Activated CD4-positive, CD25-positive, alpha-beta regulatory T cell treated with anti-CD3 and anti-CD28 coated beads, Interleukin-2, amount 50 U/mL, for 16 hours (primary cell): ENCODE results near the gene ZNF644.
A peak's percentile ranks its signal among the peaks of the same experiment; 100 is the strongest.

Experiments
- DNase-seq: peaks from one replicate; pipeline ENCODE4 v3.0.0-alpha.2; 2020; ENCODE audit warnings: low read depth, low spot score

The ZNF644 gene

DNA sequence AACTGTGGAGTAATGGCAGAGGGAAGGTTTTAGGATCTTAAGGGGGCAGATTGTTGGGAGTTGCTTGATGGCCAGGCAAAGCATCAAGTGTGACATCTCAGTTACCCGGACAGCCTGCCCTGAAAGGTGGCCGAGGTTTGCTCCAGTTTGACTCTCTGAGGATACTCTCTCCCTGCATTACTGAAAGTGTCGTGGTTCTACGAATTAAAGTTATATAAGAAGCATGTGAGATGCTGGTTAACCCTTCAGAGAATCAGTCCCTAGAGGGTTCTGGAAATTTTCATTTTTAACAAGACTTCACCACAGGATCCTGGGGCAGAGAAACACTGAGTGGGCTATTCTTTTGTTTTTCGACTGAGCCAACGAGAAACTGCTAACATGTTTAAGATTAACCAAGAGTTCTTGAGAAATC is 689 bp upstream of the ZNF644 start:
- DNase-seq: no peak

DNA sequence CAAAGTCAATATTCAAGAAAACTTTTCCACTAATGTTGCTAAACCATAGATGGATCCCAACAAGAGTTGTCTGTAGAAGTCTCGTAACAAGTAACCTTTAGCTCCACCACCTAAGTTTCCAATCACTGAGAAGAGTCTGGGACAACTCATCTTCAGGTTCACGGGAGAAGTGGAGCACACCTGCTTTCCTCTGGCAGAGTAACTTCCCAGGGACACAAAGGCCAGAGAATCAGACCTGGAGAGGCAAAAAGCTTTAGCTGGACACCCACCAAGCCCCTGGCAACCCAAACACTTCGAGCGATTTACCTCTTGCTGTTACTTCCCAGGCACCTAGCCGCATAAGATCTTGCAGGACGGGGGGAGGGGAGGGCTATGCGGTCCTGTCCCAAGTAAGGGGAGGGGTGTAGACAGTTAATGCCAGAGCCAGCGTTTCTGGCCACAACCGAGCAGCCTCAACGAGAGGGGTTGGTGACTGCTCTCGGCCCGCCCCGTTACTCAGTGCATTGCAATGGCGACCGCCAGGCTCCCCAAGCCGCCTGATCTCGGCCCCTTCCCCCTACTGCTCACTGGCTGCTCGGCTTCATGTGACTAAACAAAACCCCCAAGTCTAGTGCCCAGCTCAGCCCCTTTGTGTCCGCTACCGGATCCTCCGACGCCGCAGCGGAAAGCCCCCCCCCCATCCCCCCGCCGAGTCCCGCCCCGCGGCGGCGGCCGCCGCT is 709 bp downstream of the ZNF644 start:
- DNase-seq: peak; percentile 38

DNA sequence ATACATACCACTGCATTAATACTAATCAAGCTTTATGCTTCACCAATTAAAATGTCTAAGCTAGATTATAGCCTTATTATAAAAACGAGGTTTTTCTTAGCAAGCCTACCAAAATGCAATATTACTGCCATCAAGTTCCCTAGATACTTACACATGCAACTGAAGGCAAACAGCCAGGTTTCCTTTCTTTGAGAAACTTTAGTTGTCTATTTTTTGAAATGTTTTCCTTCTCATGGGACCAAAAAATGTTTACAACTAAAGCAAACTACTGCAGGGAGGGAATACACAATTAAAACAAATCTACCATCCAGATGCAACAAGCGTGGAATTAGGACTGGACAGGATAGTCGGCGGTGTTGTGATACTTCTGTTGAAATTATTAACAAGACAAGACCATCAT is 1.3 kb downstream of the ZNF644 start:
- DNase-seq: no peak

DNA sequence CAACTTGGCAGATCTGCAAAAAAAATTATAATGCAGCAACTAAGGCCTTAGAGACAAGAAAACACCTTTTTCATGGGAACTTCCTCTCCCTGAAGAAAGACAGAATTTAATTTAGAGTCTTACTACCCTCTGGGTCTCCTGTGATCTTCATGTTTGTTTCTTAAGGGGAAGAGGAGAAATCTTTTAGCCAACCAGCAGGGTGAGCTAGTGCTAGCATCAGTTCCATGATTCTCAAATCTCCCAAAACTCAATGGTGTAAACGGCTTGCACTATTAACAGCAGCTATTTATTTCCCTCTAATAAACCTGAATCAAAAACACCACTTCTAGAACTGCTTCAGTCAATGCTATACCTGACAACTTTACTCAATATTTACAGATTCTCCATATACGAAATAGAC is 3.8 kb downstream of the ZNF644 start:
- no peak for DNase-seq

DNA sequence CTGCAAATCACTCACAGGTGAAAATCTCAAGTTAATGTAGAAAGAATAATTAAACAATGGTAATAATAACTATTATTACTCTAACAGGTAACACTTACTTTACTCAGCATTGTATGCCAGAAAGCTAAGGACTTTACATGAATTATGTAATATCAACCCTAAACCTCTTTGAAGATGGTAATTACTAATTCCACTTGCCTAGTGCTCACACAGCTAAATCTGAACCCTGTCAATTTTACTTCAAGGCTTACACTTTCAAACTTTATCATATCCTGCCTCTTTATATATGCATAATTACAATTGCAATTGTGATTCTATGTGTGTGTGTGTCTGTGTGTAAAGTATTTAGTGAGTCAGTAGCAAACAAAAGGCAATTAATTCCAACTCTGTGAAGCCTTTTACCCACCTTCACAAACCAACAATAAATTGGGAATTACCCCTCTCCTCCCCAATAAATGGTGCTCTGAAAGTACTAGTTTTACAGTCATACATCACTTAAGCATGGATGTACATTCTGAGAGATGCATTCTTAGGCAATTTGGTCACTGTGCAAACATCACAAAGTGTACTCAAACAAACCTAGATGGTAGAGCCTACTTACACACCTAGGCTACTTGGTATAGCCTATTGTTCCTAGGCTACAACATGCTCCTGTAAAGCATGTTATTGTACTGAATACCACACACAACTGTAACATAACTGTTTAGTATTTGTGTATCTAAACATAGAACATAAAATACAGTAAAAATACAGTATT is 5.9 kb downstream of the ZNF644 start:
- no peak for DNase-seq

DNA sequence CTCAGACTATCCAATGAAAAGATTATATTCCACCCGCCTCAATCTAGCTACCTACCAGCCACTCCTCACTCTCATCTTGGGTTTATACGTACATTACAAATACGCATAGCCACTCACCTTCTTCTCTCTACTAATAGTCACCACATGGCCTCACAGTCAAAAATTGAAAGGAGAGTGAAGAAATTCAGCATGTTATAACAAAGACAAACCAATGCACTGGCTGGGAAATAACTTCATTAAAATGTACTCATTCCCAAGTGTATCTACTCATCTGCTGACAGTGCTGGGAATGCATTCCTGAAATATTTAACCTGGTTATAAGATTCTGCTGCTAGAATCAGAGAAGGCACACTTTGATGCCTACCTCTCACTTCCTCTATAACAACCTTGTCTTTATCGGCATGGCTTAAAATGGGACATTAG is 6.5 kb downstream of the ZNF644 start:
- no peak for DNase-seq

DNA sequence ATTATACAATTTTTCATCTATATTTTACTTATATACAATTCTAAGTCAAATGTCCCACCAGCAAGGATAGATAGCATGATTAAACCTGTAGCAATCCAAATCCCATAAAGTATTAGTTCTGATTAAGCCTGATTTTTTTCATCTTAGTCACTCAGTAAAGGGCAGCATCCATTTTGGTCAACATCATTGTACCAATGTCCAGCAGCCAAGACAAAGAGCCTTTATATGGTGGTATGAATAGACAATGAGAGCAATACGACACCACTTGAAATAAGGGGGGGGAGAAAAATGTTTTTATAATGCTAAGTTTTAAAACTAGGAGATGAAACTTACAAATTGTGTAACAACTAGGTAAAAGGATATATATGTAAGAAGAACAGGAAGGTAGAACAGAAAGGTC is 7.4 kb downstream of the ZNF644 start:
- DNase-seq: no peak

DNA sequence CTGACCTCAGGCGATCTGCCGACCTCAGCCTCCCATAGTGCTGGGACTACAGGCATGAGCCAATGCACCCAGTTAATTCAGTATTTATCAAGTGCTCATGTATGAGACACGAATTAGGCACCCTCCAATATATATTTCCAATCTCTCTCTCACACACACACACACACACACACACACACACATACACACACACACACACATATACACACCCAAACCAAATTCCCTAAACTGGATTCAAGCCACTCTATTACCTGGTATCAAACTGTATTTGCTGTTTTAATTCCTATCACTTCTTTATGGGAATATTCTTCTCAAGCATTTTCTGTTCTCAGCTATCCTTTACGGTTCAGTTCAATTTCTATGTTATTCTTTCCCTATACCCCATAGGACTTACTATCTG is 8.5 kb downstream of the ZNF644 start:
- DNase-seq: no peak

DNA sequence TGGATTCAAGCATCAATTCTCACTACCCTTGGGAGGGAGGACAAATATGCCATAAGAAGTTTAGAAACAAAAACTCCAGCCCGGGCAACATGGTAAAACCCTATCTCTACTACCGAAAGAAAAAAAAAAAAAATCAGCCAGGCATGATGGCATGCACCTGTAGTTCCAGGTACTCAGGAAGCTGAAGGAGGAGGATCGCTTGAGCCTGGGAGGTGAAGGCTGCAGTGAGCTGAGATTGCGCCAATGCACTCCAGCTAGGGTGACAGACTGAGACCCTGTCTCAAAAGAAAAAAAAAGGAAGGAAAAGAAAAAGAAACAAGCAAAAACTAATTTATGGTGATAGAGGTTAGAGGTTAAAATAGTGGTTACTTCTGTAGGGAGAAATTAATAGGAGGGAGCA is 9.6 kb downstream of the ZNF644 start:
- DNase-seq: no peak

DNA sequence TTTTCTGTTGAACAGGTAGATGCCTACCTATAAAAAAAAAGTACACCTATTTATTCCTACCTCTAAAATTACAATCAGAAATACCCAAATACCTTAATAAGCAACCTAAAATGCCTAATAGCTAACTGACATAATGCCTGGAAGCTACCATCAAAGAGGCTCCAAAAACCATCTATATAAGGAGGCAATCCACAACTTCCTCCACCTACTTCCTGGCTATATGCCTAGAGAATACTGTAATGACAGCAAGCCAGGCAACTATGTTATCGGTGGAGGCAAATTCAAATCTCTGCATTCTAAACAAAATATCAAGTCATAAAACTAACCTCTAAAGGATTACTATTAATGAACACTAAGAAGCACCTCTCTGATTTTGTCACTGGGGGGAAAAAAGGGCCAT is 10.1 kb downstream of the ZNF644 start:
- no peak for DNase-seq

DNA sequence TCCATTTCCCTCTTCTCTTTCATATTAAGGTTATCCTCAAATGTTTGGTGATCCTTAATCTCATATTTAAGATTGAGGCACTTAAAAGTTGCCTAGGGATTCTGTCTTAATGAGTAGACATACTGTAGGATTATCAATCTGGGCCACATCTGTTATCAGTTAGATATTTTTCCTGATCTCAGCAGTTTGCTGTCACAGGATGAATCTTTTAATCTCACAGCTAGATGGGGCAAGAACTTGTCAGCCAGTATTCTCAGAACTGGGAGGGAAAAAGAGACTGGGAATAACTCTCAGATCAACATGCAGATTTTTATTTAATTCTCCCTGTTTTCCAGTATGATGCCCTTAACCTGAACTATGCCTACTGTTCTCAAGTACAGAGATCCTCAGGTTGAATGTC is 14.0 kb downstream of the ZNF644 start:
- DNase-seq: no peak

DNA sequence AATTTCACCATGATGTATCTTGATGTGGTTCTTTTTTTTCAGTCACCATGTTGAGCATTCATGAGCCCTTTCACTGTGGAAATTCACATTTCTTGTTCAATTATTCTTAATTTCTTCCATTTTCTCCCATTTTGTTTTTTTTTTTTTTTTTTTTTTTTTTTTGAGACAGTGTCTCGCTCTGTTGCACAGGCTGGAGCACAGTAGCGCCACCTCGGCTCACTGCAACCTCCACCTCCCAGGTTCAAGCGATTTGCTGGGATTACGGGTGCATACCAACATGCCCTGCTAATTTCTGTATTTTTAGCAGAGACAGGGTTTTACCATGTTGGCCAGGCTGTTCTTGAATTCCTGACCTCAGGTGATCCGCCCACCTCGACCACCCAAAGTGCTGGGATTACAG is 14.7 kb downstream of the ZNF644 start:
- no peak for DNase-seq

DNA sequence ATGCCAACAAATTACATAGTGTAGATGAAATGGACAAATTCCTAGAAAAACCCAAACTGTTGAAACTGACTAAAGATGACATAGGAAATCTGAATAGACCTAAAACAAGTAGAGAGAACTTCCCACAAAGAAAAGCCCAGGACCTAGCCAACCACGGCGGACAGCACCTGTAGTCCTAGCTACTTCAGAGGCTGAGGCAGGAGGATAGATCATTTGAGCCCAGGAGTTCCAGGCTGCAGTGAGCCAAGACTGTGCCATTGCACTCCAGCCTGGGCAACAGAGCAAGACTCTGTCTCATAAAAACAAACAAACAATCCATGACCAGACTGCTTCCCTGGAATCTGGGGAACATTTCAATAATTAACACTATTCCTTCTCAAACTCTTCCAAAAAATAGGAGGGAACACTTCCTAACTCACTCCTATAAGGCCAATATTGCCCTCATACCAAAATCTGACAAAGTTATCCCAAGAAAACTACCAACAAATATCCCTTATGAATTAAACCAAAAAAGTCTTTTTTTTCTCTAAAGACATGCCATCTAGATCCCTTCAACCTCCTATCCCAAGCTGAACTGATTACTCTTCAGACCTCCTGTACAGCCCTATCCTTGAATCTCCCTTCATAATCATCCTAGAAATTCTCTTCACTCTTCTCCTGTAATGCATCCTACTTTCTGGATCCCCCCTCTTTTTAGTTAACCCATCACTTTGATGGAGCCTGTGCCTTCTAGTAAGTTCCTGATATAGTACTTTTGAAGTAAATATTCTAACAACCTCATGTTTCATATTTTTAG is 15.5 kb downstream of the ZNF644 start:
- no peak for DNase-seq

DNA sequence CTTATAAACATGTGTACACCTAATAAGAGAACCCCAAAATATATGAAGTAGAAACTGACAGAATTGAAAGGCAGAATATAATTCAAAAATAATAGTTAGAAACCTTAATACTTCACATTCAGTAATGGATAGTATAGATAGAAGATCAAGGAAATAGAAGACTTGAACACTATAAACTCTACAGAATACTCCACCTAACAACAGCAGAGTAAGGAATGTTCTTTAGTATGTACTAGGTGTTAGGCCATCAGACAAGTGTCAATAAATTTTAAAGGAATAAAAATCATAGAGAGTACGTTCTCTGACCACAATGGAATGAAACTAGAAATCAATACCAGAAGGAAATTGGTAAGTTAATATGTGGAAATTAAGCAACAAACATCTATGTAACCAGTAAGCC is 16.6 kb downstream of the ZNF644 start:
- no peak for DNase-seq

DNA sequence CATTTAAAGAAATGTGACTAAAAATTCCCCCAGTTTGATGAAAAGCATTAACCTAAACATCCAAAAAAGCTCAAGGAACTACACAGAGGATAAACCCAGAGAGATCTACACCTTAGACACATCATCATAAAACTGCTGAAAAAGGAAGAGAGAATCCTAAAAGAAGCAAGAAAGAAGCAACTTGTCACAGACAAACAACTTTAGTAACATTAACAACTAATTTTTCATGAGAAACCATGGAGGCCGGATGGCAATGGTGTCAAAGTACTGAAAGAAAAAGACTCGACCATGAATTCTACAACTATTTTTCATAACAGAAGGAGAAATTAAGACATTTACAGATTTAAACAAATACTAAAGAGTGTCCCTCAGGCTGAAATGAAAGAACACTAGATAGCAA is 17.7 kb downstream of the ZNF644 start:
- DNase-seq: no peak

DNA sequence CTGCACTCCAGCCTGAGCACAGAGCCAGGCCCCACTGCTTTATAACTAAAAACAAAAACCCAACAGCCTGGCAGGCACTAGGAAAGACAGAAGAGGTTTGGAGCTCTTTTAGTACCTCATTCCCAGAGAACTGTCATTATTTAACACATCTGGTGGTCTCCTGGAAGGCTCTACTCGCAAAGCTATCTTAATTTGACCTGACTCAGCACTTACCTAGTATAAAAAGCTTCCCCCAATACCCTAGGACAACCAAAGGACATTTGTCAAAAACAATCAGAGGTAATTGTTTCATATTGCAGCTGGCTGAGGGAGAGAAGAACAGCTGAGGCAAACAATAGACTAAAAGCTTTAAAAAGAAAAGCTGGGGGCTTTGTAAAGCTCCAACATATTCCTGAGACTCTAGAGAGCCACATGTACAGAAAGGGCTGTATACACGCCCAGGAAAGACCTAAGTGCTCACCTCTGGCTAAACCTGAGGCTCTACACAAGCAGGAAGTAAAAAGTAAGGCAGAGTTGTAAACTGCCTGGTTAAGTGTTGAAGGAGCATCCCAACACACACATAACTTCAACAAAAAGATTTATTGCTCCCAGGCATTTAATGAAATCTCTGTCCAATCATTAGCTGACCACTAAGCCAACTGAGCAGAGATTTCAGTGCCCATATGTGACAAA is 25.0 kb downstream of the ZNF644 start:
- no peak for DNase-seq

DNA sequence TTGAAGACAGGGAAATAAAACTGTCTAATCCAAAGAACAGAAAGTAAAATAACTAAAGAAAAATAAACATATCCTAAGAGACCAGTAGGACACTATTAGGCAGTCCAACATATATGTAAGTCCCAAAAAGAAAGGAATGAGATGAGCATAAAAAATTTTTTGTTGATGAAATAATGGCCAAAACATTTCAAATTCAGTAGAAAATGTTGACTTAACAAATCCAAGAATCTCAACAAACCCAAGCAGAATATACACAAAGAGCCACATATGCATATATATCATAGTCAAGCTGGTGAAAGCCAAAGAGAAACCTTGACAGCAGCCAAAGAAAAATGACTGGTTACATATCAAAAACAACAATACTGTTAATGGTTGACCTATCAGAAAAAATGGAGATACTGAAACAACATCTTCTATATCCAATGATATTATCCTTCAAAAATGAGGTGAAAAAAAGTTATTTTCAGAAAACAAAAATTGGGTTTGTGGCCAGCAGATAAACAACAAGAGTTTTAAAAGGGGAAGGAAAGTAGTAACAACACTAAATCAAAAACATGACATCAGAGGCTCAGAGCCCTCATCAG is 26.4 kb downstream of the ZNF644 start:
- no peak for DNase-seq

DNA sequence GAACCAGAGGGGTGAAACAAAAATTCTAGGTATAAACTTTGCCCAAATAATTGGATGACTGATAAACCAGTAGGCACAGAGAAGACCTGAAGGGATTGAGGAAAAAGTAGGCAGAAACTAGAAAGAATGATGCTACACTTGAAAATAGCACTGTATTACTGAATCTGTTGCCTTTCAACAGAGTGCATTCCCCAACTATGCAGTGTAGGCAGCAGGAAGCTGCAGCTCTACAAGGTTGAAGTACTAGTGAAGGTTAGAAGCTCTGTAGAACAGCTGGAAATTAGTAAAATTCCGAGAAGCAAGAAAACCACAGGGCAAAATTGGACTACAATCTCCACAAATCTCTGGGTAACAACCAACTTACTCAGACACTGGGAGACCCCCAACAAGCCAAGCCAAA is 27.4 kb downstream of the ZNF644 start:
- no peak for DNase-seq

DNA sequence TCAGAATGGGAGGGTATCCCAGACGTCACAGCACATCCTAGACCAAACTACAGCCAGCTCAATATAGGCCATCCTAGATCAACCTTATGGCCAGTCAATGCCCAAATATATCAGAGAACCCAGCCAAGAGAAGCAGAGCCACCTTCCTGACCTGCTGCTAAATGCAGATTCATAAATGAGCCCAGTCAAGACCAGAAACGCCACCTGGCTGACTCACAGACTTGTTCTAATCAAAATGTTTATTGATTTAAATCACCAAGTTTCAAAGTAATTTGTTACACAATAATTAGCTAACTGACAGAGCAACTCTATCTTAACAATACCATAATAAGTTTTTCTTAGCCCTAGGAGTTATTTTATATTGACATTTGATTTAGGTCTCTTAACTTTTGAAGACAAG is 28.6 kb downstream of the ZNF644 start:
- DNase-seq: no peak

DNA sequence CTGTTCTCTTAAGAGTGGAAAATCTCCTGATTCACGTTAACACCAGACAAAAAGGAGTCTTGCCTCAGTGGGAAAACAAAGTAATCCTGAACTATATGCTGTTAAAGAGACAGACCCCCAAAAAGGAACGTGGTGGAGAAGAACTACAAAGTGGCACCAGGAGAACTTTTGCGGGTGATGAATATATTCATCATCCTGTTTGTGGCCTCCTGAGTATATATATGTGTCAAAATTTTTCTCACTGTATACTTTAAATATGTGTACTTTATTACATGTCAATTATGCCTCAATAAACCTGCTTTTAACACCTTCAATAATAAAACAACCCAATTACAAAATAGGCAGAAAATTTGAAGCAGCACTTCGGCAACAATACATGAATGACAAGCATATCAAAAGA is 31.1 kb downstream of the ZNF644 start:
- DNase-seq: no peak

DNA sequence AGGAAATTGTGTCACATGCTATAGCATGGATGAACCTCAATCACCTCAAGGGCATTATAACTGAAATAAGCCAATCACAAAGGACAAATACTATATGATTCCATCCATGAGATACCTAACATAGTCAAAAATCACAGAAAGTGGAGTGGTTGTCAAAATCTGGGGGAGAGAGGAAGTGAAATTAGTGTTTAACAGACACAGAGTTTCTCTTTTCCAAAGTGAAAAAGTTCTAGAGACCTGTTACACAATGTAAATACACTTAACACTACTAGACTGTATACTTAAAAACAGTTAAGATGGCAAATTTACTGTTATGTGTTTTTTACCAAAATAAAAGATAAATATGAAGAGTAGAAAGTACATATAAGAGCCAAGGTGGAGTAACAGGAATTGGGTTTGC is 31.8 kb downstream of the ZNF644 start:
- no peak for DNase-seq

DNA sequence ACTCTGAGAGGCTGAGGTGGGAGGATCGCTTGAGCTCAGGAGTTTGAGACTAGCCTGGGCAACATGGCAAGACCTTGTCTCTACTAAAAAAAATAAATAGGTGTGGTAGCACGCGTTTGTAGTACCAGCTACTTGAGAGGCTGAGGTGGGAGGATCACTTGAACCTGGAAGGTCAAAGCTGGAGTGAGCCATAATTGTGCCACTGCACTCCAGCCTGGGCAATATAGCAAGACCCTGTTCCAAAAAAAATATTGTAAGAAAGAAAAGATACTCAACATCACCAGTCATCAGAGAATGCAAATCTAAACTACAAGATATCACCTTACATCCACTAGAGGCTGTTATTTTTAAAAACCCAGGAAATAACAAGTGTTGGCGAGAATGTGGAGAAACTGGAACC is 32.5 kb downstream of the ZNF644 start:
- DNase-seq: no peak
